T-helper 2 cell treated with Interferon-gamma antibody and Interleukin-4, amounts not matched to agents 5 μg/mL and 100 μg/mL, for 36 hours (primary cell): ENCODE measurements around the gene PKHD1.

ENCODE experiments used
- DNase-seq: peaks from one replicate; pipeline ENCODE4 v3.0.0; 2021; ENCODE audit warnings: low spot score
- H3K27ac Mint-ChIP-seq: one replicate; pipeline ENCODE4 v1.8.0; 2021; ENCODE audit warnings: mild to moderate bottlenecking, mixed read lengths
- H3K27me3 Mint-ChIP-seq: one replicate; pipeline ENCODE4 v1.8.0; 2021; ENCODE audit warnings: low read depth, mixed read lengths
- H3K36me3 Mint-ChIP-seq: one replicate; pipeline ENCODE4 v1.8.0; 2021; ENCODE audit warnings: low read depth, mixed read lengths
- H3K4me1 Mint-ChIP-seq: one replicate; pipeline ENCODE4 v1.8.0; 2021; ENCODE audit warnings: low read depth, mixed read lengths
- H3K4me3 Mint-ChIP-seq: one replicate; pipeline ENCODE4 v1.8.0; 2022; ENCODE audit warnings: mild to moderate bottlenecking, moderate library complexity, mixed read lengths
- H3K9me3 Mint-ChIP-seq: one replicate; pipeline ENCODE4 v1.8.0; 2021; ENCODE audit warnings: mixed read lengths

PKHD1 gene

GRCh38 chr6:52124126-52125121 lies 37.0 kb upstream of the PKHD1 start:
- H3K27me3 Mint-ChIP-seq, result peaks cover 20% of the 10 kb centered on the region

DNA sequence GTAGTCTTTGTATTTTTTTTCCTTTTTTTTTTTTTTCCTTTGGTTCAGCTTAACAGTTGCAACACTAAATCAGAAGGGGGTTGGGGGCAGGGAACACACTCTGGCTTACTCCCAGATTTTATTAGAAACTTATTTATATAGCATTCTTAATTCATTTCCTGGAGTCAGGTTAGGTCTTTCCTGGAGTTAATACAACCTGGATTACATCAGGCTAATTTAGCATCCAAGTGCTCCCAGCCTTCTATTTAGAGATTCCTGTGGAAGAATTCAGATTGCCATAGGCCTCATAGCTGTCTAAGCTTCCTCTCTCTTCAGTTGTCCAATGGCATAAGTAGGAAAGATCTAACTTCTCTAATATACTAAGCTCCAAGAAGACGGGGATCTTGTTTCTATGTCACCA lies 35.8 kb upstream of the PKHD1 start:
- Mint-ChIP-seq H3K27ac (no peak overlapping the region), H3K4me3 (no peak overlapping the region), H3K27me3 (peaks cover 19% of the 10 kb centered on the region)

More at GRCh38 chr6:52124126-52125121, 37.0 kb upstream of the PKHD1 start:
- peaks cover 4% of the 10 kb centered on the region for H3K9me3 Mint-ChIP-seq
- no peak overlapping the region for H3K4me3 Mint-ChIP-seq
- H3K27ac Mint-ChIP-seq, result no peak overlapping the region
- H3K36me3 Mint-ChIP-seq, result no peaks in the 10 kb centered on the region
- H3K4me1 Mint-ChIP-seq, result no peaks in the 10 kb centered on the region
- DNase-seq, result no peak

DNA sequence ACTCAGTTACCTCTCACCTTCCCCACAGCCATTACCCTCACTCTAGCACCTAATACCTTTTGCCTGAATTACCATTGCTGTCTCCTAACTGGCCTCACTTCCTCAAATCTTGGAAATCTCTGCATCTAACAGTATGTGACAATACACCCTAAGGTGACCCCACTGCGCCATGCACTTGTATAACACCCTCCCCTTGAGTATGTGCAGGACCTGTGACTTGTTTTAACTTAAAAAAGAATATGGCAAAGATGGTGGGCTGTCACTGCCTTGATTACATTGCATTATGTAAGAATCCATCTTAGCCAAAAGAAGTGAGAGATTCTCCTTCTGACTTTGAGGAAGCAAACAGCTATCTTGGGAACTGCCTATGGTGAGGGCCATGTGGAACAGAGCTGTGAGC lies 29.9 kb upstream of the PKHD1 start:
- peaks cover 3% of the 10 kb centered on the region for H3K27me3 Mint-ChIP-seq
- no peaks in the 10 kb centered on the region for H3K4me1 Mint-ChIP-seq
- no peaks in the 10 kb centered on the region for H3K36me3 Mint-ChIP-seq
- H3K4me3 Mint-ChIP-seq, result no peak overlapping the region
- H3K27ac Mint-ChIP-seq, result no peak overlapping the region
- H3K9me3 Mint-ChIP-seq, result peaks cover 4% of the 10 kb centered on the region
- no peak for DNase-seq

More for the DNA sequence above, 35.8 kb upstream of the PKHD1 start:
- no peaks in the 10 kb centered on the region for H3K4me1 Mint-ChIP-seq
- DNase-seq, result no peak
- H3K9me3 Mint-ChIP-seq, result peaks cover 4% of the 10 kb centered on the region
- H3K36me3 Mint-ChIP-seq, result no peaks in the 10 kb centered on the region

DNA sequence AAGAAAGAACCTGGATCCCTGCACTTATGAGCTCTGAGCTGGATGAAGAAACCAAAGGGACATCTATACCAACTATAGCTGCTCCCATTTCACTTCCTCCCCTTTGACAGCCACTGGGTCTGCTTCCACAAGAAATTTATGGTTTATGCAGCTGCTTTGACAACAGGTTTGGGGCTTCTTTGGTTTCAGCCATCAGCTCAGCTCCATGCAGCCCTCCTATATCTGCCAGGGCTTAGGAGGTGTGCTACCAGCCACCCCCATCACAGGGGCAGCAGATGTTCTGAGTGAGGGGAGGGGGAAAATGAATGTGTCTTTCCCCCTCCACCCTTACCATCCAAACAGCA lies 29.2 kb upstream of the PKHD1 start:
- Mint-ChIP-seq H3K9me3 (peaks cover 11% of the 10 kb centered on the region), H3K27ac (no peak overlapping the region), H3K4me3 (no peak overlapping the region), H3K27me3 (peaks cover 3% of the 10 kb centered on the region), H3K4me1 (no peaks in the 10 kb centered on the region), H3K36me3 (no peaks in the 10 kb centered on the region)
- DNase-seq, result no peak

GRCh38 chr6:52115891-52116604 lies 28.6 kb upstream of the PKHD1 start:
- H3K27me3 Mint-ChIP-seq, result peaks cover 3% of the 10 kb centered on the region

GRCh38 chr6:52115145-52115741 lies 27.8 kb upstream of the PKHD1 start:
- H3K9me3 Mint-ChIP-seq, result peaks cover 11% of the 10 kb centered on the region
- H3K27me3 Mint-ChIP-seq, result peaks cover 3% of the 10 kb centered on the region
- no peaks in the 10 kb centered on the region for H3K36me3 Mint-ChIP-seq
- H3K4me3 Mint-ChIP-seq, result no peak overlapping the region
- DNase-seq, result no peak
- H3K4me1 Mint-ChIP-seq, result no peaks in the 10 kb centered on the region
- no peak overlapping the region for H3K27ac Mint-ChIP-seq

More at GRCh38 chr6:52115891-52116604, 28.6 kb upstream of the PKHD1 start:
- Mint-ChIP-seq H3K9me3 (peaks cover 11% of the 10 kb centered on the region), H3K36me3 (no peaks in the 10 kb centered on the region), H3K27ac (no peak overlapping the region), H3K4me3 (no peak overlapping the region), H3K4me1 (no peaks in the 10 kb centered on the region)
- no peak for DNase-seq

- no peak overlapping the region for H3K27ac Mint-ChIP-seq
- no peaks in the 10 kb centered on the region for H3K36me3 Mint-ChIP-seq
- H3K27me3 Mint-ChIP-seq, result no peaks in the 10 kb centered on the region
- H3K4me3 Mint-ChIP-seq, result no peak overlapping the region
- no peaks in the 10 kb centered on the region for H3K4me1 Mint-ChIP-seq
- DNase-seq, result no peak
- H3K9me3 Mint-ChIP-seq, result peaks cover 11% of the 10 kb centered on the region
Measured at GRCh38 chr6:52109171-52109571, 21.8 kb upstream of the PKHD1 start.

GRCh38 chr6:52108128-52108527 lies 20.7 kb upstream of the PKHD1 start:
- Mint-ChIP-seq H3K36me3 (no peaks in the 10 kb centered on the region), H3K4me3 (no peak overlapping the region), H3K27me3 (no peaks in the 10 kb centered on the region)

DNA sequence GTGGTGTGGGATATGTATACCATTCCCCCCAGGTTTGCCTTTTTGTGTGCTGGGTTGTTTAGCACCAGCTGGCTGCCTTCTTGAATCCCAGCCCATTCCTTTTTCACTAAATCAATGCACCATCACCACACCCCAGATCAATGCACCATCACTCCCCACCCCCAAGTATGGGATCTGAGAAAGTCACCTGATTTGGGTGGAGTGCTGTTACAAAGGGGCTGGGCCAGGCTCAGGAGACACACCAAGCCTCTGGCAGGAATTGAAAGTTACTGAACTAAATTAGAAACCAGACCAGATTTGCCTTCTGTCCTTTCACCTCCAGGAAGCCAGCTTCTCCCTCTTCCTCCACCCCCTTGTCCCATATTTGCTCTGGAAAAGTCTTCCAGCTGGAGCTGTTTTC lies 19.6 kb upstream of the PKHD1 start:
- Mint-ChIP-seq H3K27me3 (peaks cover 2% of the 10 kb centered on the region), H3K9me3 (peaks cover 7% of the 10 kb centered on the region), H3K27ac (no peak overlapping the region), H3K4me3 (no peak overlapping the region), H3K36me3 (no peaks in the 10 kb centered on the region), H3K4me1 (no peaks in the 10 kb centered on the region)
- no peak for DNase-seq

More at GRCh38 chr6:52108128-52108527, 20.7 kb upstream of the PKHD1 start:
- Mint-ChIP-seq H3K4me1 (no peaks in the 10 kb centered on the region), H3K27ac (no peak overlapping the region), H3K9me3 (peaks cover 11% of the 10 kb centered on the region)
- DNase-seq, result no peak

DNA sequence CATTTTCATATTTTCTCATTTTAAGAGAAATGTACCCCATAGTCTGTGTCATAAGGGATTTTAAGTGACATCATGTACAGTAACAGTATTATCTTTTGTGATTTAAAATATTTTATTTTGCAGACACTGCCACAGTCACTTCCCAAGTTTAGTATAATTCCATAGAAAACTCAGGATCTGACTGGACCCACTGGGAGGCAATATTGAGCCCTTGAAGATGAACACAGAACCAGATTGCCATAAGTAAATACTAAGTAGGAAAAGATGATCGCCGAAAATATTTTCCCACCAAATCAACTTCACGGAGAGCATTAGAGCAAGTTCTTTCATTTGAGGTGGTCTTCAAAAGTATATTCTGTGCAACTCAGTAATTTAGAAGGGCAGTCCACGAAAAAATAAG lies 17.6 kb upstream of the PKHD1 start:
- no peak for DNase-seq
- Mint-ChIP-seq H3K27me3 (peaks cover 11% of the 10 kb centered on the region), H3K9me3 (no peaks in the 10 kb centered on the region), H3K4me3 (no peak overlapping the region), H3K4me1 (no peaks in the 10 kb centered on the region), H3K27ac (no peak overlapping the region), H3K36me3 (no peaks in the 10 kb centered on the region)

DNA sequence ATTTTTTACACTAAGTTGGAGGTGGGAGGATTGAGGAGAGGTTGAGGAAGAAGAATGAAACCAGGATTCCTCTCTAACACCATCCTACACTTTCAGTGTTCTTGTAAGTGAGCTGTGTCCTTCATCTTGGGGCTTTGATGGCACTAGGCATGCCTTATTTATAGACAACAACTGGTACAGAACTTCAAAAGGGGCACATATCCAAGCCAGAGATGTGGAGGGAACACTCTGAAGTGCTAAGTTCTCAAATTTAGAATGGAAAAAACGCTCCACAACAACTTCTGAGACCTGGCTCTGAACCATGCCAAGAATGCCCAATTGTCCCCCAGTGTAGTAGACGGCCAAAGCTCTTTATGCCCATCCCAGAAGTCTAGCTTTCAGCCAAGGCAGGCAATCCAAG lies 16.2 kb upstream of the PKHD1 start:
- Mint-ChIP-seq H3K27me3 (peaks cover 11% of the 10 kb centered on the region), H3K9me3 (no peaks in the 10 kb centered on the region), H3K27ac (no peak overlapping the region), H3K36me3 (no peaks in the 10 kb centered on the region), H3K4me1 (no peaks in the 10 kb centered on the region), H3K4me3 (no peak overlapping the region)
- DNase-seq, result no peak

DNA sequence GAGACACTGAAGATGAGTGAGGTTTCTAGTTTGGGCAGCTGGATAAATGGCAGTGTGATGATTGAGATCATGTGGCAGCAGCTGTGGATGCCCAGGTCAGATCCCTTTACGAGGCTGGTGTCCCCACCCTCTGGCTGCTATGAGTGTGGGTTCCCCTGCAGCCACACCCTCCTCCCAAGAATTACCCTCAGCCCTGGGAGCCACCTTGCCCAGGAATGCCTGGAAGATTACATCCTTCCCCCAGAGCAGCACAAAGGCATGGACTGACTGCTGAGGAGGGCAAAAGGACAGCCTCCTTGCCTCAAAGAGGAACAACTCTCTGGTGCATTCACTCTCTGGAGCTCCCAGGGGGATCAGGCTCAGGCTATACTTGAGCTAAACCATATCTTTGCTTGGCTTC lies 15.0 kb upstream of the PKHD1 start:
- no peak overlapping the region for H3K27ac Mint-ChIP-seq
- no peaks in the 10 kb centered on the region for H3K4me1 Mint-ChIP-seq
- no peaks in the 10 kb centered on the region for H3K36me3 Mint-ChIP-seq
- H3K4me3 Mint-ChIP-seq, result no peak overlapping the region
- peaks cover 11% of the 10 kb centered on the region for H3K27me3 Mint-ChIP-seq
- H3K9me3 Mint-ChIP-seq, result no peaks in the 10 kb centered on the region
- no peak for DNase-seq

DNA sequence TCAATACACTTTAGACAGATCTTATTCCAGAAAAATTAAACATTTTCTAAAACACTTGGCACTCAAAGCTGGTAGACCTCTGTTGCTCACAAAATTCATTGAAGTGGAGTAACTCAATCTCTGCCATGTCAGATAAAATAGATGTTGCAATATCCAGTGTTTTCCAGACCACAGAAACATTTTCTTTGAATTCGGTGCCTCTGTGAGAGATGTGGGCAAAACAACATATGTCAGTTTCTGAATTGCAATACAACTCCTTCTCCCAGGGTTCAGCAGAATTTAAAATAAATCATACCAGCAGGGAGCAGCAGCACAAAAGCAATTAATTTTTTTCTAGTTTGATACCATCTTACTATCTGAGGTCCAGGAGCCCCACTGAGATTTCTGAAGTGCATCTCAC lies 11.3 kb upstream of the PKHD1 start:
- DNase-seq, result no peak
- Mint-ChIP-seq H3K27ac (no peak overlapping the region), H3K4me1 (no peaks in the 10 kb centered on the region), H3K9me3 (no peaks in the 10 kb centered on the region), H3K36me3 (no peaks in the 10 kb centered on the region), H3K4me3 (no peak overlapping the region), H3K27me3 (peaks cover 11% of the 10 kb centered on the region)

GRCh38 chr6:52089758-52090348 lies 2.4 kb upstream of the PKHD1 start:
- Mint-ChIP-seq H3K36me3 (no peaks in the 10 kb centered on the region), H3K9me3 (no peaks in the 10 kb centered on the region), H3K27me3 (peaks cover 5% of the 10 kb centered on the region), H3K4me1 (no peaks in the 10 kb centered on the region), H3K4me3 (no peak overlapping the region), H3K27ac (no peak overlapping the region)
- DNase-seq, result no peak
